Adrenal gland (tissue), 12 donors: ENCODE data around the gene CCDC71L. TPM values are rescaled to one million over a fixed set of nuclear protein-coding genes. Genes with fewer than 3 reads are reported as not detected.

Experiments used
- DNase-seq, 7 donors: peaks; one replicate each; pipeline ENCODE4 v3.0.0-alpha.2; 2019 to 2020
- H3K27ac ChIP-seq, 5 donors: fragments of 200-600 bp; sonication (generic) in 4 of 5; 1 replicate in 3 of 5; 2 replicates in 2 of 5; pipeline versions ENCODE4 v1.5.1 to v1.8.0; 2016 to 2020; ENCODE audit warnings: mild to moderate bottlenecking in 1 of 5
- H3K27me3 ChIP-seq: fragments of 200-600 bp; 2 replicates; pipeline ENCODE4 v1.8.0; 2021
- H3K36me3 ChIP-seq, 2 donors: fragments of 200-600 bp; replicated peaks in 1 of 2; 1 replicate in 1 of 2; 2 replicates in 1 of 2; pipeline versions ENCODE4 v1.5.1 to v1.8.0; 2018 to 2022
- H3K4me1 ChIP-seq, 2 donors: fragments of 200-600 bp; replicated peaks in 1 of 2; 1 replicate in 1 of 2; 2 replicates in 1 of 2; pipeline versions ENCODE4 v1.5.1 to v1.8.0; 2018 to 2021
- H3K4me3 ChIP-seq, 4 donors: fragments of 200-600 bp; sonication (generic) in 3 of 4; one replicate each; pipeline ENCODE4 v1.5.1; 2016 to 2018
- H3K9me3 ChIP-seq, 3 donors: fragments of 200-600 bp; sonication (generic) in 1 of 3; replicated peaks in 1 of 3; 1 replicate in 2 of 3; 2 replicates in 1 of 3; pipeline versions ENCODE4 v1.5.1 to v1.8.0; 2016 to 2021
- POLR2A ChIP-seq, 2 donors: fragments of 450-650 bp; IDR thresholded peaks; one replicate each; pipeline ENCODE4 v1.6.1; 2017; ENCODE audit warnings: antibody characterized with exemption in 2 of 2, mild to moderate bottlenecking in 2 of 2, moderate library complexity in 1 of 2
- WGBS, 4 donors: extraction: QIAGEN DNeasy Blood & Tissue Kit in 2 of 4; methylation state at CpG; one replicate each; pipeline versions ENCODE4 v1.1.5 to v1.1.7; 2013 to 2017; 5-methylcytosine and 5-hydroxymethylcytosine counted together
- intact Hi-C, 2 donors: fragments of 100-400 bp; cut with DNase I; formaldehyde crosslinking; loops; one replicate each; pipeline versions ENCODE4 v1.14.1 to v1.15.0; 2022 to 2023
- polyA plus RNA-seq, 3 donors: library from polyadenylated mRNA; stranded (reverse); fragments of 200-250 nt in 2 of 3; fragments of 350-450 nt in 1 of 3; fragmentation: Illumina TruSeq in 1 of 3; extraction: RNeasy Lipid Tissue Mini Kit (QIAGEN cat#74804) in 1 of 3; gene quantifications; one replicate each; pipeline ENCODE4 v1.2.3, GENCODE V29; 2013 to 2014
- total RNA-seq, 9 donors: library from RNA; depleted of rRNA in 4 of 9; stranded (reverse); fragments of >200 nt in 4 of 9; fragments of 120-200 nt in 1 of 9; fragmentation: NEBNext Ultra II Directional in 1 of 9; extraction: Animal tissue kit (Norgen Biotek cat#: 25700) in 1 of 9; gene quantifications; one replicate each; pipeline versions ENCODE4 v1.1.0 to v1.2.4, GENCODE V29; 2013 to 2023
- TF ChIP-seq, protein P1 (sequence below), 6 experiments: fragments of 450-650 bp in 4 of 6; fragments of 200-600 bp in 2 of 6; sonication (generic) in 1 of 6; IDR thresholded peaks; 1 replicate in 5 of 6; 2 replicates in 1 of 6; pipeline versions ENCODE4 v1.5.1 to v1.8.0; 2016 to 2021; ENCODE audit warnings: antibody characterized with exemption in 6 of 6, mild to moderate bottlenecking in 2 of 6, moderate library complexity in 1 of 6
- donor health status: healthy with polysubstance abuse.
- donor health status: Bipolar disorder and iron deficiency.
- donor health status: DM: yes; HTN: yes; CAD: no.
- donor health status: DM: no; HTN: no; CAD: no.
- donor health status: DM: no; HTN: no; CAD: no.
- donor health status: DM: yes; HTN: yes; CAD: no.

Gene CCDC71L
- total and polyA plus RNA-seq, 12 donors = 5.4 to 47.9 (median 19.9) TPM

DNA sequence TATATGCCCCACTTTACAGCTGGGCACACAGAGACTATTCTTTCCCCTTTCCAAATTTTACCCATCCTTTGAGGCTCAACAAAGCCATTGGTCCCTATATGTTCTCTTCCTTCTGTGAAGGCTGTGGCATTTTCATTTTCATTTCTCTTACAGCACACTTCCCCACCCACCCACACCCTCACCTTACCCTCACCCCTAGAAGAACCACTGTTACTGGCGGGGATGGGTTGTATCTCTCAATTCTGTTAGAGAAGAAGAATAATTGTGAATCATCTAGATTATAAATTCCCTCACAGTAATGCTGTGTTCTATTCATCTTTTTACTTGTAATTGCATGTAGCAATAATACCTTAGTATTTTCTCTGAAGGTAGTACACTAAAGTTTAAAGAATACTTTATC, 10.2 kb upstream of the CCDC71L start:
- no peaks in the 10 kb centered on the region for H3K36me3 ChIP-seq
- no peaks in the 10 kb centered on the region for H3K27me3 ChIP-seq
- no peaks in the 10 kb centered on the region for H3K4me1 ChIP-seq
- H3K9me3 ChIP-seq = no peaks in the 10 kb centered on the region
- 86 to 93% (median 92%) methylated on average over 1 of the region's 1 CpG for WGBS, 4 donors
- DNase-seq = no peak
- intact Hi-C loops = no loop called here
- TF ChIP-seq, protein P1, sequence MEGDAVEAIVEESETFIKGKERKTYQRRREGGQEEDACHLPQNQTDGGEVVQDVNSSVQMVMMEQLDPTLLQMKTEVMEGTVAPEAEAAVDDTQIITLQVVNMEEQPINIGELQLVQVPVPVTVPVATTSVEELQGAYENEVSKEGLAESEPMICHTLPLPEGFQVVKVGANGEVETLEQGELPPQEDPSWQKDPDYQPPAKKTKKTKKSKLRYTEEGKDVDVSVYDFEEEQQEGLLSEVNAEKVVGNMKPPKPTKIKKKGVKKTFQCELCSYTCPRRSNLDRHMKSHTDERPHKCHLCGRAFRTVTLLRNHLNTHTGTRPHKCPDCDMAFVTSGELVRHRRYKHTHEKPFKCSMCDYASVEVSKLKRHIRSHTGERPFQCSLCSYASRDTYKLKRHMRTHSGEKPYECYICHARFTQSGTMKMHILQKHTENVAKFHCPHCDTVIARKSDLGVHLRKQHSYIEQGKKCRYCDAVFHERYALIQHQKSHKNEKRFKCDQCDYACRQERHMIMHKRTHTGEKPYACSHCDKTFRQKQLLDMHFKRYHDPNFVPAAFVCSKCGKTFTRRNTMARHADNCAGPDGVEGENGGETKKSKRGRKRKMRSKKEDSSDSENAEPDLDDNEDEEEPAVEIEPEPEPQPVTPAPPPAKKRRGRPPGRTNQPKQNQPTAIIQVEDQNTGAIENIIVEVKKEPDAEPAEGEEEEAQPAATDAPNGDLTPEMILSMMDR (IDR thresholded peaks at IDR 0.05) = no peak
- no peak for TF ChIP-seq POLR2A (IDR thresholded peaks at IDR 0.05)
- no peak overlapping the region for H3K4me3 ChIP-seq
- H3K27ac ChIP-seq = no peak overlapping the region

DNA sequence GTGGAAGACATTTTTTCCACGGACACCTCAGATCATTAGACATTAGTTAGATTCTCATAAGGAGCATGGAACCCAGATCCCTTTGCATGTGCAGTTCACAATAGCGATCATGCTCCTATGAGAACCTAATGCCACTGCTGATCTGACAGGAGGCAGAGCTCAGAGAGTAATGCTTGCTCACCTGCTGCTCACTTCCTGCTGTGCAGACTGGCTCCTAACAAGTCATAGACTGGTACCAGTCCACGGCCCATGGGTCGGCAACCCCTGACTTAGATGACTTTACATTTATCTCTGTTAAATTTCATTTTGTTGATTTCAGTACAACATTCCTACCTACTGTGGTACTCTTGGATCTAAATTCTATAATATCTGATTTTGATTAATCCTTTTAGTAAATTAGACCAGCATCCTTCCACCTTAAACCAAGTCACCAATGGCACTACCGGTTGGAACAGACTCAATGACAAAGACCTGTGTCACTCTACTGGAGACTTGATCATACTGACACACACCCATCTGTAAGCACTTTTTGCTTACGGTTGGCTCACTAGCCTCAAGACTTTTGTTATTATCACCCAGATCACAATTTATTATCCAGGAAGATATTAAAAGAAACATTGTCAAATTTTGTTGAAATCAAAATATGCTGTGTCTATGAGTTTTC, 8.0 kb upstream of the CCDC71L start:
- DNase-seq = no peak

DNA sequence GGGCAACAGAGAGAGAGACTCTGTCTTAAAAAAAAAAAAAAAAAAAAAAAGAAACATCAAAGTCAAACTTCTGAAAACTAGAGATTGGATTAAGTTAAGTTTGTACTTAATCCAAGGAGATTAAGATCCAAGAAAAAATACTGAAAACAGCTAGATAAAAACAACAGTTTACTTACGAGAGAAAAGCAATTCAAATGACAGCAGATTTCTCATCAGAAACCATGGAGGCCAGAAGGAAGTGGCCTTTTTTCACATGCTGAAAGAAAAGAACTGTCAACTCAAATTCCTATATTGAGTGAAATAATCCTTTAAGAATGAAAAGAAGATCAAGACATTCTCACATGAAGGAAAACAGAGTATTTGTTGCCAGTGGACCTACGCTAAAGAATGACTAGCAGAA, 5.4 kb upstream of the CCDC71L start:
- no peaks in the 10 kb centered on the region for H3K36me3 ChIP-seq
- no peaks in the 10 kb centered on the region for H3K4me1 ChIP-seq
- 86 to 89% (median 88%) methylated on average over 2 of the region's 2 CpGs for WGBS, 4 donors
- no peak for DNase-seq
- no peak overlapping the region for H3K27ac ChIP-seq
- no peak for TF ChIP-seq POLR2A (IDR thresholded peaks at IDR 0.05)
- TF ChIP-seq, protein P1 (IDR thresholded peaks at IDR 0.05) = no peak
- H3K4me3 ChIP-seq = no peak overlapping the region
- H3K27me3 ChIP-seq = no peaks in the 10 kb centered on the region
- intact Hi-C loops = loop anchor here (10.0 kb wide), 1 partner anchor 68 kb away; no protein-coding TSS in a partner anchor
- H3K9me3 ChIP-seq = no peaks in the 10 kb centered on the region

More for the DNA sequence above, 8.0 kb upstream of the CCDC71L start:
- Histone ChIP-seq H3K9me3 (no peaks in the 10 kb centered on the region), H3K4me1 (no peaks in the 10 kb centered on the region), H3K27me3 (no peaks in the 10 kb centered on the region), H3K4me3 (no peak overlapping the region), H3K27ac (no peak overlapping the region), H3K36me3 (no peaks in the 10 kb centered on the region)
- TF ChIP-seq POLR2A (IDR thresholded peaks at IDR 0.05) = no peak
- TF ChIP-seq, protein P1 (IDR thresholded peaks at IDR 0.05) = no peak
- intact Hi-C loops = loop anchor here (10.0 kb wide), 1 partner anchor 66 kb away; no protein-coding TSS in a partner anchor
- 87 to 94% (median 90%) methylated on average over 5 to 6 of the region's 6 CpGs for WGBS, 4 donors

- no peak for TF ChIP-seq POLR2A (IDR thresholded peaks at IDR 0.05)
- TF ChIP-seq, protein P1 (IDR thresholded peaks at IDR 0.05) = no peak
- Histone ChIP-seq H3K27me3 (no peaks in the 10 kb centered on the region), H3K4me3 (no peak overlapping the region), H3K4me1 (peaks cover 0 to 2% of the 10 kb centered on the region in 2 donors), H3K36me3 (no peaks in the 10 kb centered on the region), H3K9me3 (no peaks in the 10 kb centered on the region), H3K27ac (no peak overlapping the region)
- DNase-seq = no peak
- intact Hi-C loops = loop anchor here (10.0 kb wide), 1 partner anchor 70 kb away; no protein-coding TSS in a partner anchor
- 74 to 89% (median 87%) methylated on average over 3 of the region's 3 CpGs for WGBS, 4 donors
Observed at GRCh38 chr7:106664343-106664742, 3.4 kb upstream of the CCDC71L start.
